Heart left ventricle (tissue), 13 donors: ENCODE data around the gene CCDC51.
"Not testable (repeated sequence)": the region's sequence is repeated elsewhere in the genome, so short reads cannot be mapped to it uniquely, and the experiment has no call there.

Experiments
- CTCF ChIP-seq, 12 donors: fragments of 200-600 bp; sonication (generic) in 4 of 12; IDR thresholded peaks; one replicate each; pipeline versions ENCODE4 v1.5.0 to v1.8.0; 2018 to 2022; ENCODE audit warnings: antibody characterized with exemption in 12 of 12, mild to moderate bottlenecking in 5 of 12
- POLR2A ChIP-seq, 2 donors: fragments of 450-650 bp; IDR thresholded peaks; one replicate each; pipeline ENCODE4 v1.6.1; 2017; ENCODE audit warnings: antibody characterized with exemption in 2 of 2, mild to moderate bottlenecking in 2 of 2, moderate library complexity in 2 of 2
- donor health status: ischemic (EF 13 %, LVEDD 7.1; RV severe dilation, severe dysfunction).
- donor health status: DM: no; HTN: yes; CAD: no.
- donor health status: DM: no; HTN: no; CAD: no.
- donor health status: ischemic (EF 25% LVEDD 6.9; RV normal size, moderate dysfunction).
- donor health status: ischemic (EF 25% LVEDD 5.7; RV mildly dilated, moderate dysfunction).
- donor health status: ischemic (EF 35%, LVEDD 5.7; RV mildly dilated, moderate dysfunction).
- donor health status: nonischemic (EF 11% LVEDD 7.7; RV severe dilation, severe dysfunction).
- donor health status: DM: yes; HTN: yes; CAD: no.
- donor health status: PGD.
- donor health status: ischemic (EF 29% LVEDD 5.4; RV normal size, mild dysfunction).
- donor health status: nonischemic (EF 23%, LVEDD 6.1; RV moderate dilation, normal function).

DNA sequence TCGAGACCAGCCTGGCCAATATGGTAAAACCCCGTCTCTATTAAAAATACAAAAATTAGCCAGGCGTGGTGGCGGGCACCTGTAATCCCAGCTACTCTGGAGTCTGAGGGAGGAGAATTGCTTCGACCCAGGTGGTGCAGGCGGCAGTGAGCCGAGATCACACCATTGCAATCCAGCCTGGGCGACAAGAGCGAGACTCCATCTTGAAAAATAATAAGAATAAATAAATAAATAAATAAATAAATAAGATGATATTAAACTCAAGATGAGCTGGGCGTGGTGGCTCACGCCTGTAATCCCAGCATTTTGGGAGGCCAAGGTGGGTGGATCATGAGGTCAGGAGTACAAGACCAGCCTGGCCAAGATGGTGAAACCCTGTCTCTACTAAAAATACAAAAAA lies 41.0 kb upstream of the CCDC51 start:
- TF ChIP-seq CTCF, POLR2A (IDR thresholded peaks at IDR 0.05): not testable (repeated sequence)
